ENCODE results near the gene PLOD1.
"Not testable (repeated sequence)": the region's sequence is repeated elsewhere in the genome, so short reads cannot be mapped to it uniquely, and the experiment has no call there.

Gene PLOD1

DNA sequence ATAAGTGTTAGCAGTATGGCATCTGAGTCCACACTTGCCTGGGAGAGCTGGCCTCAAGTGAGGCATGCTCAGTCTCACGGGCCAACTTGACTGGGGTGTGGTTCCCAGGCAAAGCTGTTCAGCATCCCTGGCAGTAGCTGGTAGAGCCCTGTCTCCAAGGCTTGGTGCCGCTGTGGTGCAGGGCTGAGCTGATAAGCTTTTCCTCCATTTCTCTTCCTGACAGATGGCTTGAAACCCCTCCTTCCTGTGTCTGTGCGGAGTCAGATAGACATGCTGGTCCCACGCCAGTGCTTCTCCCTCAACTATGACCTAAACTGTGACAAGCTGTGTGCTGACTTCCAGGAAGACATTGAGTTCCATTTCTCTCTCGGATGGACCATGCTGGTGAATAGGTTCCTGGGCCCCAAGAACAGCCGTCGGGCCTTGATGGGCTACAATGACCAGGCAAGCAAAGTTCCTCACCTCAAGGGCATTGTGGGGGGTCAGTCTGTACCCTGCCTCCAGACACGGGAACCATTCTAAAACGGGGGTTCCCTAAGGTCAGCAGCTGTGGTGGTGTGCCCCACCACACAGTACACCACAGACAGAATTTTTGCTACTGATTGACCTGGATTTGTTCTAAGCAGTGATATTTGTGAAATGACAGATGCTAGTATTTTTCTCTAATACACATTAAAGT lies 71.1 kb downstream of the PLOD1 start:
- Histone ChIP-seq H2AFZ (ENCODE audit: low read length) (no peak overlapping the region), H3K36me3 (ENCODE audit: insufficient read depth, low read length) (peaks cover 86% of the 10 kb centered on the region), H3K4me3 (ENCODE audit: low read depth, low read length, poor library complexity, severe bottlenecking) (no peak overlapping the region), H3K9me2 (ENCODE audit: low read depth, low read length) (no peaks in the 10 kb centered on the region), H3K4me1 (ENCODE audit: insufficient read depth, low read length, severe bottlenecking) (no peaks in the 10 kb centered on the region), H4K20me1 (ENCODE audit: insufficient read depth, low read length) (no peaks in the 10 kb centered on the region), H3K9me3 (ENCODE audit: low read length) (no peaks in the 10 kb centered on the region), H3K4me2 (ENCODE audit: low read length) (no peak overlapping the region), H3F3A (ENCODE audit: insufficient read depth, low read length) (no peaks in the 10 kb centered on the region), H3K27me3 (ENCODE audit: insufficient read depth, low read length) (no peaks in the 10 kb centered on the region), H3K27ac (ENCODE audit: low read depth, low read length, poor library complexity, severe bottlenecking) (no peak overlapping the region), H3K79me2 (ENCODE audit: insufficient read depth, low read length) (no peaks in the 10 kb centered on the region), H3K9ac (ENCODE audit: low read length) (no peak overlapping the region)
- TF ChIP-seq EZH2 (IDR thresholded peaks at IDR 0.05; ENCODE audit: borderline replicate concordance, low read length) (no peak), CTCF (IDR thresholded peaks at IDR 0.05; ENCODE audit: low read length) (no peak)

GRCh38 chr1:12006167-12006921 lies 71.8 kb downstream of the PLOD1 start:
- Histone ChIP-seq H3K4me3 (ENCODE audit: low read depth, low read length, poor library complexity, severe bottlenecking) (no peak overlapping the region), H3K79me2 (ENCODE audit: insufficient read depth, low read length) (no peaks in the 10 kb centered on the region), H3K27ac (ENCODE audit: low read depth, low read length, poor library complexity, severe bottlenecking) (no peak overlapping the region), H3K36me3 (ENCODE audit: insufficient read depth, low read length) (peaks cover 89% of the 10 kb centered on the region), H3K9ac (ENCODE audit: low read length) (no peak overlapping the region), H3K27me3 (ENCODE audit: insufficient read depth, low read length) (no peaks in the 10 kb centered on the region), H4K20me1 (ENCODE audit: insufficient read depth, low read length) (no peaks in the 10 kb centered on the region), H2AFZ (ENCODE audit: low read length) (no peak overlapping the region), H3K4me2 (ENCODE audit: low read length) (no peak overlapping the region), H3K9me3 (ENCODE audit: low read length) (no peaks in the 10 kb centered on the region), H3K9me2 (ENCODE audit: low read depth, low read length) (no peaks in the 10 kb centered on the region), H3F3A (ENCODE audit: insufficient read depth, low read length) (no peaks in the 10 kb centered on the region), H3K4me1 (ENCODE audit: insufficient read depth, low read length, severe bottlenecking) (no peaks in the 10 kb centered on the region)
- no peak for TF ChIP-seq EZH2 (IDR thresholded peaks at IDR 0.05; ENCODE audit: borderline replicate concordance, low read length)

DNA sequence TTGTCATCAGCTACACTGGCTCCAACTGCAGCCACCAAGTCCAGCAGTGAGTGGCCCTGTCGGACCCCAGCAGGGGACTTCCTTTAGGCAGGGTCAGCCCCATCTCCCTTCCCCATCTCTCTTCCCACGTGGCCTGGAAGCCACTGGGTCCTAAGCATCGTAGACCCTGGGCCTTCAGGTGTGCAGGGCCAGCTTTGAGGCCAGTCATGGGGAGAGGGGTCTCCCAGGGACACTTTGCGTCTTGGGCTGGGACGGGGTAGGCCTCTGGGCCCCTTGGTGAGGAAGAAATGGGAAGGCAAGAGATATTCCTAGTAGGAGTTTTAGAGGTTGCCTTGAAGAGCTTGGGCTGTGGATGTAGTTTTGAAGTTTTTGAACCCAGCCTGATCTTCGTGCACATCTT lies 72.7 kb downstream of the PLOD1 start:
- Histone ChIP-seq H2AFZ (ENCODE audit: low read length) (no peak overlapping the region), H3K4me2 (ENCODE audit: low read length) (no peak overlapping the region), H3K79me2 (ENCODE audit: insufficient read depth, low read length) (no peaks in the 10 kb centered on the region), H3K9me2 (ENCODE audit: low read depth, low read length) (no peaks in the 10 kb centered on the region), H3K9ac (ENCODE audit: low read length) (no peak overlapping the region), H3F3A (ENCODE audit: insufficient read depth, low read length) (no peaks in the 10 kb centered on the region), H3K4me3 (ENCODE audit: low read depth, low read length, poor library complexity, severe bottlenecking) (no peak overlapping the region), H3K4me1 (ENCODE audit: insufficient read depth, low read length, severe bottlenecking) (no peaks in the 10 kb centered on the region), H3K9me3 (ENCODE audit: low read length) (no peaks in the 10 kb centered on the region), H4K20me1 (ENCODE audit: insufficient read depth, low read length) (no peaks in the 10 kb centered on the region), H3K27ac (ENCODE audit: low read depth, low read length, poor library complexity, severe bottlenecking) (no peak overlapping the region), H3K27me3 (ENCODE audit: insufficient read depth, low read length) (no peaks in the 10 kb centered on the region), H3K36me3 (ENCODE audit: insufficient read depth, low read length) (peaks cover 89% of the 10 kb centered on the region)
- TF ChIP-seq EZH2 (IDR thresholded peaks at IDR 0.05; ENCODE audit: borderline replicate concordance, low read length) (no peak), CTCF (IDR thresholded peaks at IDR 0.05; ENCODE audit: low read length) (no peak)

DNA sequence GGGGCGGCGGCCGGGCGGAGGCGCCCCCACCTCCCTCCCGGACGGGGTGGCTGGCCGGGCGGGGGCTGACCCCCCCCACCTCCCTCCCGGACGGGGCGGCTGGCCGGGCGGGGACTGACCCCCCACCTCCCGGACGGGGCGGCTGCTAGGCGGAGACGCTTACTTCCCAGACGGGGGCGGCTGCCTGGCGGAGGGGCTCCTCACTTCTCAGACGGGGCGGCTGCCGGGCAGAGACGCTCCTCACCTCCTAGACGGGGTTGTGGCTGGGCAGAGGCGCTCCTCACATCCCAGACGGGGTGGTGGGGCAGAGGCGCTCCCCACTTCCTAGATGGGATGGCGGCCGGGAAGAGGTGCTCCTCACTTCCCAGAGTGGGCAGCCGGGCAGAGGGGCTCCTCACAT lies 73.8 kb downstream of the PLOD1 start:
- not testable (repeated sequence) for H3K9ac ChIP-seq (ENCODE audit: low read length); H3F3A ChIP-seq (ENCODE audit: insufficient read depth, low read length); H3K9me2 ChIP-seq (ENCODE audit: low read depth, low read length); H4K20me1 ChIP-seq (ENCODE audit: insufficient read depth, low read length); H3K9me3 ChIP-seq (ENCODE audit: low read length); H3K79me2 ChIP-seq (ENCODE audit: insufficient read depth, low read length); H3K27me3 ChIP-seq (ENCODE audit: insufficient read depth, low read length); H3K4me1 ChIP-seq (ENCODE audit: insufficient read depth, low read length, severe bottlenecking); H3K4me2 ChIP-seq (ENCODE audit: low read length); H3K4me3 ChIP-seq (ENCODE audit: low read depth, low read length, poor library complexity, severe bottlenecking); H3K27ac ChIP-seq (ENCODE audit: low read depth, low read length, poor library complexity, severe bottlenecking); H2AFZ ChIP-seq (ENCODE audit: low read length)
- peaks cover 90% of the 10 kb centered on the region for H3K36me3 ChIP-seq (ENCODE audit: insufficient read depth, low read length)
